Activated CD4-positive, alpha-beta T cell treated with anti-CD3 and anti-CD28 coated beads for 36 hours (primary cell): ENCODE results near the gene RNU2-1. TPM values are rescaled to one million over a fixed set of nuclear protein-coding genes. Genes with fewer than 3 reads are reported as not detected.
"Not testable (repeated sequence)": the region's sequence is repeated elsewhere in the genome, so short reads cannot be mapped to it uniquely, and the experiment has no call there.

Experiments
- ATAC-seq: fragments of 200-7000 bp; cut with Tn5 transposase; one replicate; pipeline ENCODE4 v1.10.0; 2021; ENCODE audit warnings: mild to moderate bottlenecking, moderate library complexity
- CTCF ChIA-PET: fragments of 350-600 bp; sonication (Branson Sonifier 250); formaldehyde crosslinking; loops from one replicate; lab custom pipeline; 2021; ENCODE audit warnings: antibody characterized with exemption; lab: Charles Lee
- POLR2A ChIA-PET: fragments of 350-600 bp; sonication (Branson Sonifier 250); formaldehyde crosslinking; loops from one replicate; lab custom pipeline; 2021; ENCODE audit warnings: antibody characterized with exemption, inconsistent platforms; lab: Charles Lee
- DNase-seq: peaks from one replicate; pipeline ENCODE4 v3.0.0-alpha.2; 2020
- H3K27ac Mint-ChIP-seq: one replicate; pipeline ENCODE4 v1.8.0; 2021; ENCODE audit warnings: mixed read lengths
- H3K27me3 Mint-ChIP-seq: one replicate; pipeline ENCODE4 v1.8.0; 2021; ENCODE audit warnings: mixed read lengths
- H3K36me3 Mint-ChIP-seq: one replicate; pipeline ENCODE4 v1.8.0; 2021; ENCODE audit warnings: low read depth, mixed read lengths
- H3K4me1 Mint-ChIP-seq: one replicate; pipeline ENCODE4 v1.8.0; 2021; ENCODE audit warnings: mixed read lengths
- H3K4me3 Mint-ChIP-seq: one replicate; pipeline ENCODE4 v1.8.0; 2021; ENCODE audit warnings: mild to moderate bottlenecking, moderate library complexity, mixed read lengths
- H3K9me3 Mint-ChIP-seq: one replicate; pipeline ENCODE4 v1.8.0; 2021; ENCODE audit warnings: low read depth, mixed read lengths
- intact Hi-C, 2 experiments: fragments of 100-400 bp; cut with DNase I in 1 of 2; cut with micrococcal nuclease in 1 of 2; formaldehyde crosslinking; loops; one replicate each; pipeline versions ENCODE4 v1.14.2 to v1.15.1; 2022 to 2024; cut with DNase I, micrococcal nuclease
- total RNA-seq, 2 experiments: library from RNA; stranded (reverse); gene quantifications; one replicate each; pipeline ENCODE4 v1.2.3, GENCODE V29; 2021

Gene RNU2-1
- total RNA-seq, 2 experiments from 2014 or later, result 2,288 to 7,298 TPM

GRCh38 chr17:43186656-43187055 lies 47.1 kb downstream of the RNU2-1 start:
- H3K27ac Mint-ChIP-seq, H3K9me3 Mint-ChIP-seq, H3K4me1 Mint-ChIP-seq, H3K27me3 Mint-ChIP-seq, H3K4me3 Mint-ChIP-seq, ATAC-seq, POLR2A ChIA-PET, CTCF ChIA-PET, intact Hi-C loops, DNase-seq: not testable (repeated sequence)
- H3K36me3 Mint-ChIP-seq, result peaks cover 37% of the 10 kb centered on the region

GRCh38 chr17:43183921-43184320 lies 49.9 kb downstream of the RNU2-1 start:
- Mint-ChIP-seq H3K4me1 (no peaks in the 10 kb centered on the region), H3K27me3 (no peaks in the 10 kb centered on the region), H3K4me3 (no peak overlapping the region), H3K27ac (no peak overlapping the region), H3K36me3 (peaks cover 18% of the 10 kb centered on the region), H3K9me3 (peaks cover 2% of the 10 kb centered on the region)
- ChIA-PET POLR2A (no interaction called here), CTCF (no interaction called here)
- intact Hi-C loops, result no loop called here
- ATAC-seq, result no peak
- DNase-seq, result no peak

Other genes starting within 250 kb of the RNU2-1 start
- 1,000 to 10,000 TPM; 1,703 to 2,161 TPM for gene RPL27, start 235.6 kb downstream of the RNU2-1 start, total RNA-seq
- 10 to 100 TPM; 65.3 to 68.1 TPM for gene IFI35, start 227.2 kb downstream of the RNU2-1 start, total RNA-seq
- gene VAT1, start 211.6 kb downstream of the RNU2-1 start, total RNA-seq, result 10 to 100 TPM; 26.1 to 35.0 TPM
- gene RND2, start 208.7 kb downstream of the RNU2-1 start, total RNA-seq, result under 1 TPM; 0.05 to 0.16 TPM
- gene BRCA1, start 108.6 kb downstream of the RNU2-1 start, total RNA-seq, result 100 to 1,000 TPM in 1 of 2 experiments, 10 to 100 TPM in 1; 99.9 to 115 TPM
- gene NBR1, start 62.8 kb downstream of the RNU2-1 start, total RNA-seq, result 10 to 100 TPM; 52.8 to 55.6 TPM
- 10 to 100 TPM; 10.7 to 10.8 TPM for gene TMEM106A, start 22.1 kb downstream of the RNU2-1 start, total RNA-seq
- gene CCDC200, start 5.4 kb downstream of the RNU2-1 start, total RNA-seq, result under 1 TPM in 1 of 2 experiments, not detected in 1; 0.27 TPM
- gene ARL4D, start 165.0 kb upstream of the RNU2-1 start, total RNA-seq, result 1 to 10 TPM; 2.0 to 2.3 TPM
- 10 to 100 TPM; 42.6 to 46.9 TPM for gene DHX8, start 250.0 kb upstream of the RNU2-1 start, total RNA-seq